Astrocyte of the spinal cord (primary cell): ENCODE measurements around the gene KIAA0513.
A peak's percentile ranks its signal among the peaks of the same experiment; 100 is the strongest.

ENCODE experiments used
- DNase-seq: peaks from one replicate; pipeline ENCODE4 v3.0.0; 2011; ENCODE audit warnings: low read depth, low spot score
- H3K4me3 ChIP-seq: 2 replicates; pipeline ENCODE4 v1.5.1; 2011; ENCODE audit warnings: low read depth, mild to moderate bottlenecking, low read length, moderate library complexity
- CTCF ChIP-seq: IDR thresholded peaks from 2 replicates; pipeline ENCODE4 v1.5.1; 2012; ENCODE audit warnings: low read depth, mild to moderate bottlenecking, low read length, inconsistent platforms
- in situ Hi-C: cut with HindIII; loops from 2 replicates; pipeline ENCODE4 v1.10.0; 2017; ENCODE audit warnings: low sequenced_read_pairs

Gene KIAA0513

DNA sequence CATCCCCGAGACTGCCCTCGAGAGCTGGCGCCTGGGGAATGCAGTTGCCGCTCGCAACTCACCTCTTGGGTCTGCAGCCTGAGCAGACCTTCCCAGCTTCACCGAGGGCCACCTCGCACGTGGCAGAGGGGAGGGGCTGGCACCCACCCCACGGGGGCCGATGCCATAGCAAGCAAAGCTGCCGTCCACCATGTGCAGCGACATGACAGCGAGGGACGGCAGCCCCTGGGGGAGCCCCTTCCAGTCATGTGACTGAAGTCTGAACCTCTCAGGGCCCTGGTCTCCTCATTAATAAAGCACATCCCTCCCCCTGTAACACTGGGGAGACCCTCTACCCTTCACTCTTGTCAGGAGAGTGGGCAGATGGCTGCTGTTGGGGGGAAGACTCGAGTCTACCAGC lies 54.2 kb downstream of the KIAA0513 start:
- no peak for DNase-seq
- H3K4me3 ChIP-seq: no peak overlapping the region
- in situ Hi-C loops: no loop called here
- TF ChIP-seq CTCF: no peak

- no peak for DNase-seq
Observed at GRCh38 chr16:85082173-85083050, 54.8 kb downstream of the KIAA0513 start.

DNA sequence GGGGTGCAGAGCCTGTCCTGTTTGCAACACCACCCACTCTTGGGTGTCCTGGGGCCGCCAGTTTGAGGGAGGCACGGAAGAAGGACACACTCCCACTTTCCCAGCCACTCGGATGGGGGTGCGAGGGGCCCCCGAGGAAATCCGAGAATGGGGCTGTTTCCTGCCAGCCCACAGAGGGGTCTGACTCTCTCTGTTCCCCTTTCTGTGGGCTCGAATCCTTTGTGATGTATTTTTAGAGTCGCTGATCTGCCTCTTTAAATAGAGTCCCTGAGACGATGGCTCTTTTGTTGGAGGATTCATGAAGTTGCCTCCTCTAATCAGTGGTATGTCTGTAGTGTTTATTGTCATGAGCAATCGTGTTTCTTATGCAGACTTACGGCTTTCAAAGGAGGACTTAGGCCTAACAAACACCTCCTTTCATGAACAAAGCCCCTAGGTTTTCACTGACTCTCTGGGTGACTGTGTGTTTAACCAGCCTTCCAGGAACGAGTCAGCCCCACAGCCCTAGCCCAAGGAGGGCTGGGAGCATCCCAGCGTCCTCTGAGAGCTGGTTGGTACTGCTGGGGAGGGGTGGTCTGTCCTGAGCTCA lies 55.5 kb downstream of the KIAA0513 start:
- DNase-seq: no peak
- no peak overlapping the region for H3K4me3 ChIP-seq
- TF ChIP-seq CTCF: no peak
- in situ Hi-C loops: no loop called here

More at GRCh38 chr16:85082173-85083050, 54.8 kb downstream of the KIAA0513 start:
- in situ Hi-C loops: no loop called here
- H3K4me3 ChIP-seq: no peak overlapping the region
- TF ChIP-seq CTCF: no peak

- in situ Hi-C loops: no loop called here
- no peak for DNase-seq
- H3K4me3 ChIP-seq: no peak overlapping the region
- TF ChIP-seq CTCF: no peak
Observed at GRCh38 chr16:85084841-85085510, 57.4 kb downstream of the KIAA0513 start.

DNA sequence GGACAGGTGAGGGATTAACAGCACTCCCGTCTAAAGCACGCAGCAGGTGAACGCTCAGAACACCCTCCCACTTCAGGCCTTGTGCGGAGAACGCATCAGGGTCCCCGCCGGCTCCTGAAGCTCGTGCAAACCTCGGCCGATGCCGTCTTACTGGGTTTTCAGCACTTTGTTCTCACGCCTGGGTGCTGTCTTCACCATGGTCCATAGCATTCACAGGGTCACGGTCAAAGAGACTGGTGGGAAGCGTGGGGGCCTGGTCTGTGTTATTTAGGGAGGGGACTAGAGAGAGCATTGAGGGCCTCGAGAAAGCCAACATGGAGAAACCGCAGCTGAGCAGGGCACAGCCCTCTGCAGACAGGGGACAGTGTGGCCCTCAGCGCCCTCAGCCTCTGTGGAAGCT lies 58.1 kb downstream of the KIAA0513 start:
- in situ Hi-C loops: no loop called here
- DNase-seq: no peak
- no peak for TF ChIP-seq CTCF
- H3K4me3 ChIP-seq: no peak overlapping the region

DNA sequence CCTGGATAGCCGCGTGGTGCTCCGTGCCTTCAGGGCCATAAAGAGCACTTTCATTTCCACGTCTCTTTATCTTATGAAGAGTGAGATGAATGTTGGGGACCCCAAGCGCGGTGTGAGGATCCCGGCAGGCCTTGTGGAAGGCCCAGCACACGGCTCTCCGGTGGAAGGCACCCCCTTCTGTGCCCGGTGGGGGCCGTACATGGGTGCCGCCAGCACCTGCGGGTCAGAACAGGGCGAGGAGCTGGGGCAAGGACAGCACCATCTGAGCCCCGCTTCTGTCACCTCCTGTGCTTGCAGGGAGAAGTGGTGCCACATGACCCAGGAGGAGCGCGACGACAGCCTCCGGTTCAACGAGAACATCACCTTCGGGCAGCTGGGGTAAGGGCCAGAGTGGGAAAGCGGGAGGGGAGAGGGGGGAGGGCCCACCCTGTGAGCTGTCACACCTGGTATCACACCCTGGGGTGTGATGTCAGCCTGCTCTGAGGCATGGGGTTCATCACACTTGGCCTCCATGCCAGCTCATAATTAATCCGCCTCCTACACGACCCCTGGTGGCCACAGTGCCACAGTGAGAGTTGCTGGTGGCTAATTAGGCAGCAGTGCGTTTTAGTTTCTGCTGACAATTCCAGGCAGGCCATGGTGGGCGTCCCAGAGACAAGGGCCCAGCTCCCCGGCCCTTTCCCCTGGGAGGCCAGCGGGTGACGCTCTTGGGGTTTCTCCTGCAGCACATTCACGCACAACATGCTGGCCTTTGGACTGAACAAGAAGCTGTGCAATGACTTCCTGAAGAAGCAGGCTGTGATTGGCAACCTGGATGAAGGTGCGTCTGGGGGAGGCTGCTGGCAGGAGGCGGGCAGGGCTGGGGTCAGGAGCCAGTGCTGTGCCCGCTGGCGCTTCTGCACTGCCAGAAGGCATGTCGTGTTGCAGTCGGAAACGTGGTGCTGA lies 59.0 kb downstream of the KIAA0513 start:
- in situ Hi-C loops: no loop called here
- no peak overlapping the region for H3K4me3 ChIP-seq
- DNase-seq: peak; percentile 47
- peak; percentile 88 for TF ChIP-seq CTCF
